ENCODE data around the gene BAZ1A. TPM values are rescaled to one million over a fixed set of nuclear protein-coding genes. Genes with fewer than 3 reads are reported as not detected.

BAZ1A gene
- total RNA-seq, 2 experiments from 2014 or later = 47.4 to 49.4 TPM

DNA sequence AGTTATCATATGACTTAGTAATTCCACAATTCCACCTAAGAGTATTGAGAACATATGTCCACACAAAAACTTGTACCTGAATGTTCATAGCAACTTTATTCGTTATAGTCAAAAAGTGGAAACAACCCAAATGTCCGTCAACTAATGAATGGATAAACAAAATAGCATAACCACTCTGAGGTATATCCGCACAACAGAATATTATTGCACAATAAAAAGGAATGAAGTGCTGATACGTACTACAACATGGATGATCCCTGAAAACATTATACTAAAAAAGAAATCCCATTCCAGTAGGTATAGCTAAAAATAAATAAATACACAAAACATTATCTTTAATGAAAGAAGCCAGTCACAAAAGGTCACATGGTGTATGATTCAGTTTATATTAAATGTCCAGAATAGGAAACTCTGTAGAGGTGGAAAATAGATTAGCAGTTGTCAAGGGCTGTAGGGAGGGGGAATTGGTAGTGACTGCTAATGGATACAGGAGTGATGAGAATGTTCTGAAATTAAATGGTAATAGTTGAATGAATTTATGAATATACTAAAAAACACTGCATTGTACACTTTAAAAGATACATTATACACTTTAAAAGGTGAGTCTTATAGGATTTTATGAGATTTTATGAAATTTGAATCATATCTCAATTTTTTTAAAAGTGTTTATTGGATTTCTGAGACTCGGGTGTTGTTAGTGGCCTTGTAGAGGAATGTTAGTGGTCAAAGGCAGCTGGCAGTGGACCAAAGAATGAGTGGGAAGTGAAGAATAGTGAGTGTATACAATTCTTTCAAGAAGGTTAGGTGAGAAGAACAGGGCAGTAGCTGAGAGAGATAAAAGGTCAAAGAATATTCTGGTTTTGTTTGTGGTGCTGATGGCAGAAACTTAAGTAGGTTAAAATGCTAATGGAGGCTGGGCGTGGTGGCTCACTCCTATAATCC is 36.3 kb upstream of the BAZ1A start:
- CTCF ChIA-PET = no interaction called here
- Mint-ChIP-seq H3K9me3 (no peaks in the 10 kb centered on the region), H3K27ac (no peak overlapping the region), H3K4me1 (ENCODE audit: low read depth) (peaks cover 3% of the 10 kb centered on the region), H3K27me3 (no peaks in the 10 kb centered on the region), H3K36me3 (ENCODE audit: low read depth) (no peaks in the 10 kb centered on the region), H3K4me3 (no peak overlapping the region)
- DNase-seq (no peak), ATAC-seq (no peak)
- POLR2A ChIA-PET = interaction anchor here (1.3 kb wide), 1 partner anchor 50 kb away, joined by 3 read pairs; no protein-coding TSS in a partner anchor
- intact Hi-C loops (cut with micrococcal nuclease) = no loop called here
- TF ChIP-seq, protein P1, sequence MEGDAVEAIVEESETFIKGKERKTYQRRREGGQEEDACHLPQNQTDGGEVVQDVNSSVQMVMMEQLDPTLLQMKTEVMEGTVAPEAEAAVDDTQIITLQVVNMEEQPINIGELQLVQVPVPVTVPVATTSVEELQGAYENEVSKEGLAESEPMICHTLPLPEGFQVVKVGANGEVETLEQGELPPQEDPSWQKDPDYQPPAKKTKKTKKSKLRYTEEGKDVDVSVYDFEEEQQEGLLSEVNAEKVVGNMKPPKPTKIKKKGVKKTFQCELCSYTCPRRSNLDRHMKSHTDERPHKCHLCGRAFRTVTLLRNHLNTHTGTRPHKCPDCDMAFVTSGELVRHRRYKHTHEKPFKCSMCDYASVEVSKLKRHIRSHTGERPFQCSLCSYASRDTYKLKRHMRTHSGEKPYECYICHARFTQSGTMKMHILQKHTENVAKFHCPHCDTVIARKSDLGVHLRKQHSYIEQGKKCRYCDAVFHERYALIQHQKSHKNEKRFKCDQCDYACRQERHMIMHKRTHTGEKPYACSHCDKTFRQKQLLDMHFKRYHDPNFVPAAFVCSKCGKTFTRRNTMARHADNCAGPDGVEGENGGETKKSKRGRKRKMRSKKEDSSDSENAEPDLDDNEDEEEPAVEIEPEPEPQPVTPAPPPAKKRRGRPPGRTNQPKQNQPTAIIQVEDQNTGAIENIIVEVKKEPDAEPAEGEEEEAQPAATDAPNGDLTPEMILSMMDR (IDR thresholded peaks at IDR 0.05) = no peak

DNA sequence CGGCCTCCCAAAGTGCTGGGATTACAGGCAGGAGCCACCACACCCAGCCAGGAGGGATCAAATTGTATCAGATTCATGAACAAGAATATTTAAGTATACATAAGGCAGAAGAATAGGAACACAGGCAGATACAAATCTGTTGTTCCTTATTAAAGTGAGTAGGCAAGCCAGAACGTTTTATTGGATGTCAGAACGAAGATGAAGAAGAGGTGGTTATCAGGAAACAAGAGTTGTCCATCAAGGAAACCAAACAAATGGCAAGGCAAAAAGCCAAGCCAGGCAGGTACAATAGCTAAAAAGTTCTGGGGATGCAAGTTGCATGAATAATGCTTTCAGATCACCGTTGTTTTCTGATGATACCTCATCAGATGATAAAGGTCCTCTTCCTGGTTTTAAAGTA is 31.1 kb upstream of the BAZ1A start:
- H3K9me3 Mint-ChIP-seq = no peaks in the 10 kb centered on the region
- no peaks in the 10 kb centered on the region for H3K27me3 Mint-ChIP-seq
- TF ChIP-seq, protein P1 (IDR thresholded peaks at IDR 0.05) = no peak
- ATAC-seq (no peak), DNase-seq (no peak)
- H3K4me3 Mint-ChIP-seq = no peak overlapping the region
- POLR2A ChIA-PET = no interaction called here
- H3K36me3 Mint-ChIP-seq (ENCODE audit: low read depth) = no peaks in the 10 kb centered on the region
- intact Hi-C loops (cut with micrococcal nuclease) = no loop called here
- no peaks in the 10 kb centered on the region for H3K4me1 Mint-ChIP-seq (ENCODE audit: low read depth)
- H3K27ac Mint-ChIP-seq = no peak overlapping the region
- CTCF ChIA-PET = no interaction called here

DNA sequence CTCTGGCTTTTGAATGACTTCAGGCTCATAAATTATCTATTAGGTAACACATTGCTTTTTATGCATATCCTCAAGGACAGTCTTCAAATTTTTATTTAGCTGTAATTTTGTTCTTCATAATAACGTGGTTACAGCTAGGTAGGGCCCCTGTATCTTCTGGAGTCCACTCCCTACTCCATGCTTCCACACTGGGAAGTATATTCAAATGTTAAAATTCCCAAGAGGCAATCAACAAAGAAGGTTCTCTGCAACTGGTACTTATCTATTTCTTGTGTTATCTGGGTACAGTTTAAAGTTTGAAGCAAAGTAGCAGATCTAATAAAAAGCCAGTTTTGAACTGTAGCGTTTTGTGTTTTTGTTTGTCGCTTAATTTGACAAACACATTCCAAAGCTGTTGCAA is 20.1 kb upstream of the BAZ1A start:
- TF ChIP-seq, protein P1 (IDR thresholded peaks at IDR 0.05) = no peak
- intact Hi-C loops (cut with micrococcal nuclease) = no loop called here
- Mint-ChIP-seq H3K4me3 (no peak overlapping the region), H3K36me3 (ENCODE audit: low read depth) (no peaks in the 10 kb centered on the region), H3K27ac (no peak overlapping the region), H3K27me3 (no peaks in the 10 kb centered on the region), H3K4me1 (ENCODE audit: low read depth) (peaks cover 5% of the 10 kb centered on the region), H3K9me3 (no peaks in the 10 kb centered on the region)
- DNase-seq (no peak), ATAC-seq (no peak)
- CTCF ChIA-PET = interaction anchor here (1.1 kb wide), 1 partner anchor 20 kb away, joined by 3 read pairs; no protein-coding TSS in a partner anchor
- POLR2A ChIA-PET = interaction anchor here (1.1 to 1.5 kb wide), 2 partner anchors 13 to 20 kb away, joined by 3 to 4 read pairs; partner anchors contain the start of gene BAZ1A

DNA sequence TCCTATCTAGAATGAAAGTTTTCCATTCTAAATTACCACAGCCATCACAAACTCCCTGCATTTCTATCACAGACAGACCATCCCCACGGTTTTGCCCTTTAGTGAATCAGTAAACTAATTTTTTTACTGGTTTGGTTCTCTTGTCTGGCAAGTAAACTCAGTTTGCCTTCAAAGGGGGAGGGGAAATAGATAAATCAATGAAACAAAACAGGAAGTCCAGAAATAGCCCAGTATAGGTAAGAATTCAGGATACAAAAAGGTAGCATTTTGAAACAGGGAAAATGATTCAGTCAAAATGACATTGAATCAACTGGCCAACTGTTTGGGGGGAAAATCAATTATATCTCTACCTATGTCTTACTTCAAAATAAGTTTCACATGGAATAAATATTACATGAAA is 15.8 kb upstream of the BAZ1A start:
- no peak overlapping the region for H3K27ac Mint-ChIP-seq
- H3K4me1 Mint-ChIP-seq (ENCODE audit: low read depth) = peaks cover 5% of the 10 kb centered on the region
- TF ChIP-seq, protein P1 (IDR thresholded peaks at IDR 0.05) = no peak
- ATAC-seq = no peak
- POLR2A ChIA-PET = no interaction called here
- H3K27me3 Mint-ChIP-seq = no peaks in the 10 kb centered on the region
- no peak overlapping the region for H3K4me3 Mint-ChIP-seq
- CTCF ChIA-PET = no interaction called here
- intact Hi-C loops (cut with micrococcal nuclease) = no loop called here
- no peak for DNase-seq
- no peaks in the 10 kb centered on the region for H3K9me3 Mint-ChIP-seq
- H3K36me3 Mint-ChIP-seq (ENCODE audit: low read depth) = no peaks in the 10 kb centered on the region

DNA sequence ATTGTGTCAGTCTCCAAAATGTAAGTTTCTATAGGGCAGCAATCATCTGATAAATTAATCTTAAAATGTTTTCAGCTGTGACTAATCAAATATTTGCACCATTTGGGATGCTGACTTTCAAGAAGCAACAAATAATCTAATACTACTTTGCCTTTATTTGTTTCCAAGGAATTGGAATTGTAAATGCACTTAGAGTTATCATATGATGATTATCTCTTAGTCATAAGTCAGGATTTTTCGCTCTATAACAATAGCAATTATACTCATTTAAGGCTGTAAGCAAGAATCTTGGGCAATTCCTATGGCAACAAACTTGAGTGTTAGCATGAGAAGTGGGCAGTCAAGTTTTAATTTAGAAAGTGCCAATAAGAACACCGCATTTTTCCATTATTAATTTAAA is 13.0 kb upstream of the BAZ1A start:
- TF ChIP-seq, protein P1 (IDR thresholded peaks at IDR 0.05) = no peak
- Mint-ChIP-seq H3K4me1 (ENCODE audit: low read depth) (peaks cover 5% of the 10 kb centered on the region), H3K4me3 (no peak overlapping the region), H3K9me3 (no peaks in the 10 kb centered on the region), H3K27me3 (no peaks in the 10 kb centered on the region), H3K27ac (no peak overlapping the region), H3K36me3 (ENCODE audit: low read depth) (no peaks in the 10 kb centered on the region)
- DNase-seq = no peak
- ChIA-PET POLR2A (no interaction called here), CTCF (no interaction called here)
- ATAC-seq = no peak
- intact Hi-C loops (cut with micrococcal nuclease) = no loop called here

Measured in activated CD8-positive, alpha-beta T cell treated with anti-CD3 and anti-CD28 coated beads for 36 hours (primary cell).